HepG2 (cell line): ENCODE data around the gene MRPL28. TPM values are rescaled to one million over a fixed set of nuclear protein-coding genes. Genes with fewer than 3 reads are reported as not detected.

Experiments used
- CEBPB ChIP-seq: IDR thresholded peaks from 2 replicates; pipeline ENCODE4 v1.6.1; 2011; ENCODE audit warnings: low read depth, low read length, improper control_type of control experiment, borderline replicate concordance
- ELF3 ChIP-seq: IDR thresholded peaks from 2 replicates; pipeline ENCODE4 v1.6.1; 2016; ENCODE audit warnings: missing genetic modification reagents, missing compliant biosample characterization
- HIVEP1 ChIP-seq: sonication (generic); formaldehyde crosslinking; IDR thresholded peaks from 2 replicates; pipeline ENCODE4 v1.4.0; 2020; ENCODE audit warnings: mild to moderate bottlenecking, missing genetic modification reagents
- SALL1 ChIP-seq: sonication (generic); formaldehyde crosslinking; IDR thresholded peaks from 2 replicates; pipeline ENCODE4 v1.8.0; 2022; ENCODE audit warnings: mild to moderate bottlenecking, missing genetic modification reagents
- SNRNP70 ChIP-seq: fragments of 200-400 bp; formaldehyde crosslinking; IDR thresholded peaks from 2 replicates; pipeline ENCODE4 v1.6.1; 2017; ENCODE audit warnings: mild to moderate bottlenecking, low read depth, low read length, moderate library complexity
- STAT5B ChIP-seq: sonication (generic); formaldehyde crosslinking; IDR thresholded peaks from 2 replicates; pipeline ENCODE4 v1.4.0; 2020; ENCODE audit warnings: missing genetic modification reagents
- ZBTB3 ChIP-seq: sonication (generic); formaldehyde crosslinking; IDR thresholded peaks from 2 replicates; pipeline ENCODE4 v1.4.0; 2020; ENCODE audit warnings: low read depth, mild to moderate bottlenecking, moderate library complexity, missing genetic modification reagents, borderline replicate concordance
- ZFP1 ChIP-seq: IDR thresholded peaks from 2 replicates; pipeline ENCODE4 v1.6.1; 2016
- ZFP37 ChIP-seq: sonication (generic); formaldehyde crosslinking; IDR thresholded peaks from 2 replicates; pipeline ENCODE4 v1.4.0; 2020; ENCODE audit warnings: missing genetic modification reagents, borderline replicate concordance
- ZKSCAN8 ChIP-seq: IDR thresholded peaks from 2 replicates; pipeline ENCODE4 v1.6.1; 2016; ENCODE audit warnings: borderline replicate concordance, missing genetic modification reagents, missing compliant biosample characterization
- ZNF33A ChIP-seq: sonication (generic); formaldehyde crosslinking; IDR thresholded peaks from 2 replicates; pipeline ENCODE4 v1.5.1; 2020; ENCODE audit warnings: missing genetic modification reagents, mild to moderate bottlenecking, moderate library complexity, borderline replicate concordance
- ZNF720 ChIP-seq: sonication (generic); formaldehyde crosslinking; IDR thresholded peaks from 2 replicates; pipeline ENCODE4 v1.4.0; 2020; ENCODE audit warnings: missing genetic modification reagents
- ZNF772 ChIP-seq: sonication (generic); formaldehyde crosslinking; IDR thresholded peaks from 2 replicates; pipeline ENCODE4 v1.5.0; 2020; ENCODE audit warnings: mild to moderate bottlenecking, missing genetic modification reagents
- polyA plus RNA-seq, 8 experiments: library from polyadenylated mRNA; depleted of rRNA in 3 of 8; stranded (reverse) in 7 of 8; unstranded in 1 of 8; fragments of >200 nt; fragmentation: Illumina TruSeq in 4 of 8; extraction: Trizol in 4 of 8; gene quantifications; 2 replicates each; pipeline versions ENCODE4 v1.2.1 to v1.2.3, GENCODE V29; 2011 to 2016; ENCODE audit warnings: low read depth in 4 of 8, missing spikeins in 1 of 8, mixed read lengths in 1 of 8; ENCODE audit not compliant: insufficient read depth in 1 of 8
- total RNA-seq, 5 experiments: library from RNA; depleted of rRNA; stranded (reverse); fragments of >200 nt; fragmentation: Illumina TruSeq; extraction: Trizol; gene quantifications; 2 replicates each; pipeline ENCODE4 v1.2.3, GENCODE V29; 2016; ENCODE audit warnings: low read depth in 1 of 5
- TF ChIP-seq, protein P1 (sequence below): sonication (generic); formaldehyde crosslinking; IDR thresholded peaks from 2 replicates; pipeline ENCODE4 v1.9.0; 2021; ENCODE audit warnings: mild to moderate bottlenecking, missing genetic modification reagents
- TF ChIP-seq, protein P2 (sequence below): sonication (generic); formaldehyde crosslinking; IDR thresholded peaks from 2 replicates; pipeline ENCODE4 v1.5.1; 2020; ENCODE audit warnings: mild to moderate bottlenecking, missing genetic modification reagents
- TF ChIP-seq, protein P3 (sequence below): sonication (generic); formaldehyde crosslinking; IDR thresholded peaks from 2 replicates; pipeline ENCODE4 v1.5.0; 2020; ENCODE audit warnings: missing genetic modification reagents
- TF ChIP-seq, protein P4 (sequence below): sonication (generic); formaldehyde crosslinking; IDR thresholded peaks from 2 replicates; pipeline ENCODE4 v1.8.1; 2022; ENCODE audit warnings: mild to moderate bottlenecking, missing genetic modification reagents

The MRPL28 gene
- total and polyA plus RNA-seq, 2 of the 13 experiments (the other 11 are each of a cell fraction or from before 2014, with no cell fraction given): 114 to 135 TPM

DNA sequence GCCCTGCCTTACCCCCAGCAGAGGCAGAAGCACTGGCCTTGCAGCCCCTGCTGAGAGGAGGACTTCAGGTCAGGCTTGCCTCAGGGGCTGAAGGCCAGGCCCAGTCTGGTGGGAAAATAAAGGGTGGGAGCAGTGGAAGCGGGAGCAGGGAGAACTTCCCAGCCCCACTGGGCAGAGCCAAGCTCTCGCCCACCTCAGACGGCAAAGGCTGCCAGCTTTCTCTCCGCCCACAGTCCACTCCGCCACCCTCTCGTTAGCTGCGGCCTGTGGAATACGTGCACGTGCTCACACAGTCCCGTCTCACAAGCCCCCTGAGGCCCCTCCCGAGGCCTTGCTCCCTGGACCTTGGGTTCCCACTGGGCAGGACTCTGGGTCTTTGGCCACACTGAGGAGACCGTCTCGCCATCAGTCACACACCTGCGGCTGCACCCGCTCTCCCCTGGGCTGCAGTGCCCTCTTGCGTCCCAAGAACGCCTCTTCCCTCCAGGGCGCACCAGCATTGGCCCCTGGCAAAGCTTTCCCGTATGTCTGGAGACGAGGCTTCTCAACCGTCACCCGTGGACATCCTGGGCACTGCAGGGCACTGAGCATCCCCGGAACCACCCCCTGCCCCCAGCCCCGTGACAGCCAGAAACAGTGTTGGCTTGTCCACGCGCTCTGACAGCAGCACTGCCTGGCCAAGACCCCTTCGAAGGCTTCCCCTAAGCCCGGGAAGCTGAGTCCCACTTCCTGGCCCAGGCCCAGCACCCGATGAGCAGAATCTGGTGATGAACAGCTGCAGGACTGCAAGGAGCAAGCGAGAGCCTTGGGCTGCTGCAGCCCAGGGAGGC lies 8.3 kb downstream of the MRPL28 start (continued):
- TF ChIP-seq, protein P1, sequence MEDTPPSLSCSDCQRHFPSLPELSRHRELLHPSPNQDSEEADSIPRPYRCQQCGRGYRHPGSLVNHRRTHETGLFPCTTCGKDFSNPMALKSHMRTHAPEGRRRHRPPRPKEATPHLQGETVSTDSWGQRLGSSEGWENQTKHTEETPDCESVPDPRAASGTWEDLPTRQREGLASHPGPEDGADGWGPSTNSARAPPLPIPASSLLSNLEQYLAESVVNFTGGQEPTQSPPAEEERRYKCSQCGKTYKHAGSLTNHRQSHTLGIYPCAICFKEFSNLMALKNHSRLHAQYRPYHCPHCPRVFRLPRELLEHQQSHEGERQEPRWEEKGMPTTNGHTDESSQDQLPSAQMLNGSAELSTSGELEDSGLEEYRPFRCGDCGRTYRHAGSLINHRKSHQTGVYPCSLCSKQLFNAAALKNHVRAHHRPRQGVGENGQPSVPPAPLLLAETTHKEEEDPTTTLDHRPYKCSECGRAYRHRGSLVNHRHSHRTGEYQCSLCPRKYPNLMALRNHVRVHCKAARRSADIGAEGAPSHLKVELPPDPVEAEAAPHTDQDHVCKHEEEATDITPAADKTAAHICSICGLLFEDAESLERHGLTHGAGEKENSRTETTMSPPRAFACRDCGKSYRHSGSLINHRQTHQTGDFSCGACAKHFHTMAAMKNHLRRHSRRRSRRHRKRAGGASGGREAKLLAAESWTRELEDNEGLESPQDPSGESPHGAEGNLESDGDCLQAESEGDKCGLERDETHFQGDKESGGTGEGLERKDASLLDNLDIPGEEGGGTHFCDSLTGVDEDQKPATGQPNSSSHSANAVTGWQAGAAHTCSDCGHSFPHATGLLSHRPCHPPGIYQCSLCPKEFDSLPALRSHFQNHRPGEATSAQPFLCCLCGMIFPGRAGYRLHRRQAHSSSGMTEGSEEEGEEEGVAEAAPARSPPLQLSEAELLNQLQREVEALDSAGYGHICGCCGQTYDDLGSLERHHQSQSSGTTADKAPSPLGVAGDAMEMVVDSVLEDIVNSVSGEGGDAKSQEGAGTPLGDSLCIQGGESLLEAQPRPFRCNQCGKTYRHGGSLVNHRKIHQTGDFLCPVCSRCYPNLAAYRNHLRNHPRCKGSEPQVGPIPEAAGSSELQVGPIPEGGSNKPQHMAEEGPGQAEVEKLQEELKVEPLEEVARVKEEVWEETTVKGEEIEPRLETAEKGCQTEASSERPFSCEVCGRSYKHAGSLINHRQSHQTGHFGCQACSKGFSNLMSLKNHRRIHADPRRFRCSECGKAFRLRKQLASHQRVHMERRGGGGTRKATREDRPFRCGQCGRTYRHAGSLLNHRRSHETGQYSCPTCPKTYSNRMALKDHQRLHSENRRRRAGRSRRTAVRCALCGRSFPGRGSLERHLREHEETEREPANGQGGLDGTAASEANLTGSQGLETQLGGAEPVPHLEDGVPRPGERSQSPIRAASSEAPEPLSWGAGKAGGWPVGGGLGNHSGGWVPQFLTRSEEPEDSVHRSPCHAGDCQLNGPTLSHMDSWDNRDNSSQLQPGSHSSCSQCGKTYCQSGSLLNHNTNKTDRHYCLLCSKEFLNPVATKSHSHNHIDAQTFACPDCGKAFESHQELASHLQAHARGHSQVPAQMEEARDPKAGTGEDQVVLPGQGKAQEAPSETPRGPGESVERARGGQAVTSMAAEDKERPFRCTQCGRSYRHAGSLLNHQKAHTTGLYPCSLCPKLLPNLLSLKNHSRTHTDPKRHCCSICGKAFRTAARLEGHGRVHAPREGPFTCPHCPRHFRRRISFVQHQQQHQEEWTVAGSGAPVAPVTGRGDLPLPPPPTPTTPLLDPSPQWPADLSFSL (CRISPR knock-in tag): no peak
- TF ChIP-seq ZFP37 (CRISPR knock-in tag) (0 out of 2 replicates have a peak, but pooled peaks have one; percentile 70), ZNF772 (CRISPR knock-in tag) (peak; percentile 69; the same call in 1 of the 2 replicates), ZNF33A (CRISPR knock-in tag) (no peak), ZNF720 (CRISPR knock-in tag) (no peak), STAT5B (CRISPR knock-in tag) (peak; percentile 55; the same call in 1 of the 2 replicates), SALL1 (CRISPR knock-in tag) (peak; percentile 90), SNRNP70 (no peak), HIVEP1 (CRISPR knock-in tag) (no peak), CEBPB (no peak), ZFP1 (no peak), ZBTB3 (peak; percentile 50; the same call in 1 of the 2 replicates), ELF3 (CRISPR knock-in tag) (peak; percentile 50; the same call in 1 of the 2 replicates), ZKSCAN8 (CRISPR knock-in tag) (0 out of 2 replicates have a peak, but pooled peaks have one; percentile 49)
- TF ChIP-seq, protein P2, sequence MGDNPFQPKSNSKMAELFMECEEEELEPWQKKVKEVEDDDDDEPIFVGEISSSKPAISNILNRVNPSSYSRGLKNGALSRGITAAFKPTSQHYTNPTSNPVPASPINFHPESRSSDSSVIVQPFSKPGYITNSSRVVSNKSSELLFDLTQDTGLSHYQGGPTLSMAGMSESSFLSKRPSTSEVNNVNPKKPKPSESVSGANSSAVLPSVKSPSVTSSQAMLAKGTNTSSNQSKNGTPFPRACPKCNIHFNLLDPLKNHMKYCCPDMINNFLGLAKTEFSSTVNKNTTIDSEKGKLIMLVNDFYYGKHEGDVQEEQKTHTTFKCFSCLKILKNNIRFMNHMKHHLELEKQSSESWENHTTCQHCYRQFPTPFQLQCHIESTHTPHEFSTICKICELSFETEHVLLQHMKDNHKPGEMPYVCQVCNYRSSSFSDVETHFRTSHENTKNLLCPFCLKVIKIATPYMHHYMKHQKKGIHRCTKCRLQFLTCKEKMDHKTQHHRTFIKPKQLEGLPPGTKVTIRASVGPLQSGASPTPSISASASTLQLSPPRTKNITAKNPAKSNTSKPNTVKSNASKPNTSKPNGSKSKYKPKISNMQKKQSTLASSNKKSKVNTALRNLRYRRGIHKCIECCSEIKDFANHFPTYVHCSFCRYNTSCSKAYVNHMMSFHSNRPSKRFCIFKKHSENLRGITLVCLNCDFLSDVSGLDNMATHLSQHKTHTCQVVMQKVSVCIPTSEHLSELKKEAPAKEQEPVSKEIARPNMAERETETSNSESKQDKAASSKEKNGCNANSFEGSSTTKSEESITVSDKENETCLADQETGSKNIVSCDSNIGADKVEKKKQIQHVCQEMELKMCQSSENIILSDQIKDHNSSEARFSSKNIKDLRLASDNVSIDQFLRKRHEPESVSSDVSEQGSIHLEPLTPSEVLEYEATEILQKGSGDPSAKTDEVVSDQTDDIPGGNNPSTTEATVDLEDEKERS (CRISPR knock-in tag): 0 out of 2 replicates have a peak, but pooled peaks have one; percentile 63
- TF ChIP-seq, protein P3, sequence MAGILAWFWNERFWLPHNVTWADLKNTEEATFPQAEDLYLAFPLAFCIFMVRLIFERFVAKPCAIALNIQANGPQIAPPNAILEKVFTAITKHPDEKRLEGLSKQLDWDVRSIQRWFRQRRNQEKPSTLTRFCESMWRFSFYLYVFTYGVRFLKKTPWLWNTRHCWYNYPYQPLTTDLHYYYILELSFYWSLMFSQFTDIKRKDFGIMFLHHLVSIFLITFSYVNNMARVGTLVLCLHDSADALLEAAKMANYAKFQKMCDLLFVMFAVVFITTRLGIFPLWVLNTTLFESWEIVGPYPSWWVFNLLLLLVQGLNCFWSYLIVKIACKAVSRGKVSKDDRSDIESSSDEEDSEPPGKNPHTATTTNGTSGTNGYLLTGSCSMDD (CRISPR knock-in tag): no peak
- TF ChIP-seq, protein P4, sequence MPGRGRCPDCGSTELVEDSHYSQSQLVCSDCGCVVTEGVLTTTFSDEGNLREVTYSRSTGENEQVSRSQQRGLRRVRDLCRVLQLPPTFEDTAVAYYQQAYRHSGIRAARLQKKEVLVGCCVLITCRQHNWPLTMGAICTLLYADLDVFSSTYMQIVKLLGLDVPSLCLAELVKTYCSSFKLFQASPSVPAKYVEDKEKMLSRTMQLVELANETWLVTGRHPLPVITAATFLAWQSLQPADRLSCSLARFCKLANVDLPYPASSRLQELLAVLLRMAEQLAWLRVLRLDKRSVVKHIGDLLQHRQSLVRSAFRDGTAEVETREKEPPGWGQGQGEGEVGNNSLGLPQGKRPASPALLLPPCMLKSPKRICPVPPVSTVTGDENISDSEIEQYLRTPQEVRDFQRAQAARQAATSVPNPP: no peak
